LHCN-M2 (cell line): ENCODE data around the gene UNC45A. TPM values are rescaled to one million over a fixed set of nuclear protein-coding genes. Genes with fewer than 3 reads are reported as not detected.

Experiments
- DNase-seq: peaks from one replicate; pipeline ENCODE4 v3.0.0-alpha.2; 2012; ENCODE audit warnings: low read depth
- total RNA-seq: library from RNA; depleted of rRNA; stranded (reverse); fragments of >200 nt; gene quantifications from 2 replicates; pipeline ENCODE4 v1.2.3, GENCODE V29; 2014; rRNA removed

UNC45A gene
- total RNA-seq, 1 experiment from 2014 or later, result 73.0 TPM

- no peak for DNase-seq
Observed at GRCh38 chr15:90998737-90999136, 63.7 kb downstream of the UNC45A start.

DNA sequence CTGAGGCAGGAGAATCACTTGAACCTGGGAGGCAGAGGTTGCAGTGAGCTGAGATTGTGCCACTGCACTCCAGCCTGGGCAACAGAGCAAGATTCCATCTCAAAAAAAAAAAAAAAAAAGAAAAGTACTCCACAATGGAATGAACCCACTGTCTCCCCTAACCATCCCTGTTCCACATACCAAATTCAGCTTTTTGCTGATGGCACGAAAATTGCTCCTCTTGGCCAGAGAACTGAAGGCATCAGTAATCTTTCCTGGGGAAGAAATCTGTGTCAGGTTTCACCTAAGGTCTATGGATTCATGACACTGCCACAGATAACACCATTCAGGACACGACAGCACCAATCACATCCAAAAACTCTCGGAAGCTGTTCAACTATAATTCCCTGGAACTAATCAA lies 66.1 kb downstream of the UNC45A start:
- DNase-seq, result no peak

Other genes with a start within 250 kb of the UNC45A start
- gene BLM, start 217.9 kb upstream of the UNC45A start, total RNA-seq, result 13.1 and 14.9 TPM in 2 replicates
- 32.1 and 36.1 TPM in 2 replicates for gene FURIN, start 66.7 kb upstream of the UNC45A start, total RNA-seq
- 0.34 and 0.64 TPM in 2 replicates for gene FES, start 50.8 kb upstream of the UNC45A start, total RNA-seq
- gene MAN2A2, start 32.0 kb upstream of the UNC45A start, total RNA-seq, result 5.4 and 6.6 TPM in 2 replicates
- 11.9 and 13.2 TPM in 2 replicates for gene HDDC3, start 2.7 kb upstream of the UNC45A start, total RNA-seq
- 21.9 and 23.5 TPM in 2 replicates for gene RCCD1, start 19.6 kb downstream of the UNC45A start, total RNA-seq
- 361 and 388 TPM in 2 replicates for gene PRC1, start 59.2 kb downstream of the UNC45A start, total RNA-seq
- 7.2 and 7.3 TPM in 2 replicates for gene VPS33B, start 87.3 kb downstream of the UNC45A start, total RNA-seq
- gene SV2B, start 165.0 kb downstream of the UNC45A start, total RNA-seq, result not detected in 2 replicates